HEK293 (cell line): Measurements from ENCODE around the gene HIRIP3.

Source experiments
- GLI2 ChIP-seq: fragments of 450-650 bp; formaldehyde crosslinking; IDR thresholded peaks from 2 replicates; pipeline ENCODE4; 2017; ENCODE audit warnings: missing biosample characterization, missing genetic modification characterization, low read depth, borderline replicate concordance
- GLIS2 ChIP-seq: fragments of 450-650 bp; formaldehyde crosslinking; IDR thresholded peaks from 2 replicates; pipeline ENCODE4 v1.5.1; 2016; ENCODE audit warnings: missing biosample characterization, missing genetic modification characterization
- PRDM10 ChIP-seq: fragments of 450-650 bp; formaldehyde crosslinking; IDR thresholded peaks from 2 replicates; pipeline ENCODE4 v1.5.1; 2016; ENCODE audit warnings: missing biosample characterization, missing genetic modification characterization
- REPIN1 ChIP-seq: fragments of 450-650 bp; formaldehyde crosslinking; IDR thresholded peaks from 2 replicates; pipeline ENCODE4 v1.5.1; 2017; ENCODE audit warnings: missing biosample characterization, missing genetic modification characterization, low read depth
- SCRT1 ChIP-seq: fragments of 450-650 bp; formaldehyde crosslinking; IDR thresholded peaks from 2 replicates; pipeline ENCODE4 v1.5.1; 2016; ENCODE audit warnings: missing biosample characterization, missing genetic modification characterization, borderline replicate concordance
- WT1 ChIP-seq: fragments of 450-650 bp; formaldehyde crosslinking; IDR thresholded peaks from 2 replicates; pipeline ENCODE4 v1.5.1; 2016; ENCODE audit warnings: missing biosample characterization, missing genetic modification characterization
- ZBTB7A ChIP-seq: fragments of 450-650 bp; formaldehyde crosslinking; IDR thresholded peaks from 2 replicates; pipeline ENCODE4 v1.5.1; 2016; ENCODE audit warnings: low read depth, missing biosample characterization, missing genetic modification characterization
- ZNF140 ChIP-seq: fragments of 450-650 bp; formaldehyde crosslinking; IDR thresholded peaks from 2 replicates; pipeline ENCODE4 v1.5.1; 2016; ENCODE audit warnings: missing biosample characterization, missing genetic modification characterization
- ZNF16 ChIP-seq: fragments of 450-650 bp; formaldehyde crosslinking; IDR thresholded peaks from 2 replicates; pipeline ENCODE4 v1.5.1; 2016; ENCODE audit warnings: low read depth, missing biosample characterization, missing genetic modification characterization
- ZNF18 ChIP-seq: fragments of 450-650 bp; formaldehyde crosslinking; IDR thresholded peaks from 2 replicates; pipeline ENCODE4 v1.5.1; 2016; ENCODE audit warnings: missing biosample characterization, missing genetic modification characterization
- ZNF223 ChIP-seq: fragments of 450-650 bp; formaldehyde crosslinking; IDR thresholded peaks from 2 replicates; pipeline ENCODE4 v1.5.1; 2016; ENCODE audit warnings: missing biosample characterization, missing genetic modification characterization
- ZNF24 ChIP-seq: fragments of 450-650 bp; formaldehyde crosslinking; IDR thresholded peaks from 2 replicates; pipeline ENCODE4 v1.5.1; 2016; ENCODE audit warnings: missing biosample characterization, missing genetic modification characterization
- ZNF311 ChIP-seq: fragments of 450-650 bp; formaldehyde crosslinking; IDR thresholded peaks from 2 replicates; pipeline ENCODE4 v1.5.1; 2017; ENCODE audit warnings: missing biosample characterization, missing genetic modification characterization, borderline replicate concordance
- ZNF341 ChIP-seq: fragments of 450-650 bp; formaldehyde crosslinking; IDR thresholded peaks from 2 replicates; pipeline ENCODE4; 2016; ENCODE audit warnings: low read depth, missing biosample characterization, missing genetic modification characterization
- ZNF423 ChIP-seq: fragments of 450-650 bp; formaldehyde crosslinking; IDR thresholded peaks from 2 replicates; pipeline ENCODE4 v1.5.1; 2016; ENCODE audit warnings: missing biosample characterization, missing genetic modification characterization
- ZNF48 ChIP-seq: fragments of 450-650 bp; formaldehyde crosslinking; IDR thresholded peaks from 2 replicates; pipeline ENCODE4 v1.5.1; 2016; ENCODE audit warnings: missing biosample characterization, missing genetic modification characterization
- ZNF510 ChIP-seq: fragments of 450-650 bp; formaldehyde crosslinking; IDR thresholded peaks from 2 replicates; pipeline ENCODE4 v1.5.1; 2018; ENCODE audit warnings: mild to moderate bottlenecking, missing genetic modification characterization, missing biosample characterization; ENCODE audit not compliant: insufficient replicate concordance
- ZNF549 ChIP-seq: fragments of 450-650 bp; IDR thresholded peaks from 2 replicates; pipeline ENCODE4 v1.5.1; 2018; ENCODE audit warnings: missing biosample characterization, missing genetic modification characterization, mild to moderate bottlenecking, inconsistent platforms, moderate library complexity
- ZNF621 ChIP-seq: fragments of 450-650 bp; formaldehyde crosslinking; IDR thresholded peaks from 2 replicates; pipeline ENCODE4 v1.5.1; 2017; ENCODE audit warnings: missing biosample characterization, missing genetic modification characterization
- ZNF623 ChIP-seq: fragments of 450-650 bp; formaldehyde crosslinking; IDR thresholded peaks from 2 replicates; pipeline ENCODE4 v1.5.1; 2016; ENCODE audit warnings: missing biosample characterization, missing genetic modification characterization
- ZNF654 ChIP-seq: fragments of 450-650 bp; formaldehyde crosslinking; IDR thresholded peaks from 2 replicates; pipeline ENCODE4 v1.5.1; 2016; ENCODE audit warnings: low read depth, missing biosample characterization, missing genetic modification characterization
- ZNF664 ChIP-seq: fragments of 450-650 bp; formaldehyde crosslinking; IDR thresholded peaks from 2 replicates; pipeline ENCODE4 v1.5.1; 2016; ENCODE audit warnings: missing biosample characterization, missing genetic modification characterization
- TF ChIP-seq, protein P1 (sequence below): fragments of 450-650 bp; formaldehyde crosslinking; IDR thresholded peaks from 2 replicates; pipeline ENCODE4 v1.5.1; 2016; ENCODE audit warnings: missing biosample characterization, missing genetic modification characterization, borderline replicate concordance
- TF ChIP-seq, protein P2 (sequence below): fragments of 450-650 bp; formaldehyde crosslinking; IDR thresholded peaks from 2 replicates; pipeline ENCODE4 v1.5.1; 2016; ENCODE audit warnings: missing biosample characterization, missing genetic modification characterization
- TF ChIP-seq, protein P3 (sequence below): sonication (generic); formaldehyde crosslinking; IDR thresholded peaks from 2 replicates; pipeline ENCODE4 v1.8.1; 2022; ENCODE audit warnings: mild to moderate bottlenecking, moderate library complexity, missing genetic modification reagents
- TF ChIP-seq, protein P4 (sequence below): fragments of 450-650 bp; formaldehyde crosslinking; IDR thresholded peaks from 2 replicates; pipeline ENCODE4 v1.5.0; 2017; ENCODE audit warnings: missing biosample characterization, missing genetic modification characterization, borderline replicate concordance

The HIRIP3 gene

DNA sequence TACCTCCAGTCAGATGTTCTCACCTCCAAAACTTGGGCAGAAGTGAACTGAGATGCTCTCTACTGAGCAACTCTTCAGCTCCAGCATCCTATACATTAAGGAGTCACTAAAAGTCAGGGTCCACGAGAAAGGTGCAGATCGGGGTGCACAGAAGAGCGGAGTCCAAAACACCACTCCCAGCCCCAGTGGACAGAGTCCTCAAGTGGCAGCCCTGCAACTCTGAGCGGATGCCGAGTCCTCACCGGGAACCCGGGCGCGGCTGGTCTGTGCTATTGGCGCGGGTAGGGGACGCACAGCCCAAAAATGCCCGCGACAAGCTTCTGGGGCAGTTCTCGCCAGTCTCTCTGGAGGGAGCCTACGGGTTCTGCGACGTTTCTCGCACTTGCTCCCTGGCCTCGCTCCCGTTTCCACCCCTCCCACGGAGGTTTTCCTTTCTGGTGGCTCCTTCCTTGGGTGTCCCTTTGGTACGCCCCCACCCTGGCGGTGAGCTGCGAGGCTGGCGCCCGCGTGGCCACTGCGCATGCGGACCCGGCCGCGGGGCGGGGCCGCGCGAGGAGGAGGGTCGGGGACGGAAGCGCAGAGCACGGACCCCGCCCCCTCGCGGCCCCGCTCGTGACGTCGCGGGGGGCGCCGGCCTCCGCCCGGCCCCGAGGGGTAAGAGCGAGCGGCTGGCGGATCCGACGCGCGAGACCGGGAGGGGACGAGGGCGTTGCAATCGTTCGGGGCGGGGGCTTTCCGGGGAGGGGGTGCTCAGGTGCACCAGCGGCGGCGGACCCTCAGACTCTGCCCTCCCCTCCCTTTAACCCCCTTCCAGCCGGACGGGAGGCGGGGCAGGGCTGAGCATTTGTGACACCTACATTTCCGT is 33.7 kb downstream of the HIRIP3 start, which contains the start of gene TMEM219 (continued):
- TF ChIP-seq ZNF223 = no peak
- TF ChIP-seq, protein P1, sequence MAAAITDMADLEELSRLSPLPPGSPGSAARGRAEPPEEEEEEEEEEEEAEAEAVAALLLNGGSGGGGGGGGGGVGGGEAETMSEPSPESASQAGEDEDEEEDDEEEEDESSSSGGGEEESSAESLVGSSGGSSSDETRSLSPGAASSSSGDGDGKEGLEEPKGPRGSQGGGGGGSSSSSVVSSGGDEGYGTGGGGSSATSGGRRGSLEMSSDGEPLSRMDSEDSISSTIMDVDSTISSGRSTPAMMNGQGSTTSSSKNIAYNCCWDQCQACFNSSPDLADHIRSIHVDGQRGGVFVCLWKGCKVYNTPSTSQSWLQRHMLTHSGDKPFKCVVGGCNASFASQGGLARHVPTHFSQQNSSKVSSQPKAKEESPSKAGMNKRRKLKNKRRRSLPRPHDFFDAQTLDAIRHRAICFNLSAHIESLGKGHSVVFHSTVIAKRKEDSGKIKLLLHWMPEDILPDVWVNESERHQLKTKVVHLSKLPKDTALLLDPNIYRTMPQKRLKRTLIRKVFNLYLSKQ = no peak
- no peak for TF ChIP-seq ZNF140 (tag by site-specific recombination)
- TF ChIP-seq, protein P2, sequence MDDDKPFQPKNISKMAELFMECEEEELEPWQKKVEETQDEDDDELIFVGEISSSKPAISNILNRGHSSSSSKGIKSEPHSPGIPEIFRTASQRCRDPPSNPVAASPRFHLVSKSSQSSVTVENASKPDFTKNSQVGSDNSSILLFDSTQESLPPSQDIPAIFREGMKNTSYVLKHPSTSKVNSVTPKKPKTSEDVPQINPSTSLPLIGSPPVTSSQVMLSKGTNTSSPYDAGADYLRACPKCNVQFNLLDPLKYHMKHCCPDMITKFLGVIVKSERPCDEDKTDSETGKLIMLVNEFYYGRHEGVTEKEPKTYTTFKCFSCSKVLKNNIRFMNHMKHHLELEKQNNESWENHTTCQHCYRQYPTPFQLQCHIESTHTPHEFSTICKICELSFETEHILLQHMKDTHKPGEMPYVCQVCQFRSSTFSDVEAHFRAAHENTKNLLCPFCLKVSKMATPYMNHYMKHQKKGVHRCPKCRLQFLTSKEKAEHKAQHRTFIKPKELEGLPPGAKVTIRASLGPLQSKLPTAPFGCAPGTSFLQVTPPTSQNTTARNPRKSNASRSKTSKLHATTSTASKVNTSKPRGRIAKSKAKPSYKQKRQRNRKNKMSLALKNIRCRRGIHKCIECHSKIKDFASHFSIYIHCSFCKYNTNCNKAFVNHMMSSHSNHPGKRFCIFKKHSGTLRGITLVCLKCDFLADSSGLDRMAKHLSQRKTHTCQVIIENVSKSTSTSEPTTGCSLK (tag by site-specific recombination) = no peak
- TF ChIP-seq ZNF654 (tag by site-specific recombination) = no peak
- peak; percentile 67 for TF ChIP-seq ZNF24 (tag by site-specific recombination)
- TF ChIP-seq ZNF423 = no peak
- TF ChIP-seq, protein P3, sequence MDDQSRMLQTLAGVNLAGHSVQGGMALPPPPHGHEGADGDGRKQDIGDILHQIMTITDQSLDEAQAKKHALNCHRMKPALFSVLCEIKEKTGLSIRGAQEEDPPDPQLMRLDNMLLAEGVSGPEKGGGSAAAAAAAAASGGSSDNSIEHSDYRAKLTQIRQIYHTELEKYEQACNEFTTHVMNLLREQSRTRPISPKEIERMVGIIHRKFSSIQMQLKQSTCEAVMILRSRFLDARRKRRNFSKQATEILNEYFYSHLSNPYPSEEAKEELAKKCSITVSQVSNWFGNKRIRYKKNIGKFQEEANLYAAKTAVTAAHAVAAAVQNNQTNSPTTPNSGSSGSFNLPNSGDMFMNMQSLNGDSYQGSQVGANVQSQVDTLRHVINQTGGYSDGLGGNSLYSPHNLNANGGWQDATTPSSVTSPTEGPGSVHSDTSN (CRISPR knock-in tag) = no peak
- TF ChIP-seq ZNF621 (tag by site-specific recombination) = no peak
- TF ChIP-seq GLI2 (tag by site-specific recombination) = no peak
- TF ChIP-seq SCRT1 (tag by site-specific recombination) = no peak
- TF ChIP-seq ZBTB7A (tag by site-specific recombination) = 0 out of 2 replicates have a peak, but pooled peaks have one; percentile 73
- TF ChIP-seq ZNF510 (tag by site-specific recombination) = no peak
- TF ChIP-seq ZNF18 (tag by site-specific recombination) = no peak; the same call in 1 of the 2 replicates
- peak; percentile 100 for TF ChIP-seq PRDM10 (tag by site-specific recombination)
- TF ChIP-seq ZNF623 (tag by site-specific recombination) = no peak
- TF ChIP-seq, protein P4, sequence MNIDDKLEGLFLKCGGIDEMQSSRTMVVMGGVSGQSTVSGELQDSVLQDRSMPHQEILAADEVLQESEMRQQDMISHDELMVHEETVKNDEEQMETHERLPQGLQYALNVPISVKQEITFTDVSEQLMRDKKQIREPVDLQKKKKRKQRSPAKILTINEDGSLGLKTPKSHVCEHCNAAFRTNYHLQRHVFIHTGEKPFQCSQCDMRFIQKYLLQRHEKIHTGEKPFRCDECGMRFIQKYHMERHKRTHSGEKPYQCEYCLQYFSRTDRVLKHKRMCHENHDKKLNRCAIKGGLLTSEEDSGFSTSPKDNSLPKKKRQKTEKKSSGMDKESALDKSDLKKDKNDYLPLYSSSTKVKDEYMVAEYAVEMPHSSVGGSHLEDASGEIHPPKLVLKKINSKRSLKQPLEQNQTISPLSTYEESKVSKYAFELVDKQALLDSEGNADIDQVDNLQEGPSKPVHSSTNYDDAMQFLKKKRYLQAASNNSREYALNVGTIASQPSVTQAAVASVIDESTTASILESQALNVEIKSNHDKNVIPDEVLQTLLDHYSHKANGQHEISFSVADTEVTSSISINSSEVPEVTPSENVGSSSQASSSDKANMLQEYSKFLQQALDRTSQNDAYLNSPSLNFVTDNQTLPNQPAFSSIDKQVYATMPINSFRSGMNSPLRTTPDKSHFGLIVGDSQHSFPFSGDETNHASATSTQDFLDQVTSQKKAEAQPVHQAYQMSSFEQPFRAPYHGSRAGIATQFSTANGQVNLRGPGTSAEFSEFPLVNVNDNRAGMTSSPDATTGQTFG (tag by site-specific recombination) = no peak
- TF ChIP-seq WT1 (tag by site-specific recombination) = no peak
- TF ChIP-seq ZNF48 (tag by site-specific recombination) = no peak
- peak; percentile 84 for TF ChIP-seq GLIS2 (tag by site-specific recombination)
- no peak for TF ChIP-seq ZNF16 (tag by site-specific recombination)
- TF ChIP-seq ZNF311 = no peak
- TF ChIP-seq ZNF549 (tag by site-specific recombination) = no peak
- peak; percentile 60 for TF ChIP-seq ZNF341 (tag by site-specific recombination)
- no peak for TF ChIP-seq REPIN1 (tag by site-specific recombination)
- no peak for TF ChIP-seq ZNF664 (tag by site-specific recombination)
